ENCODE measurements around the gene NECTIN1.

DNA sequence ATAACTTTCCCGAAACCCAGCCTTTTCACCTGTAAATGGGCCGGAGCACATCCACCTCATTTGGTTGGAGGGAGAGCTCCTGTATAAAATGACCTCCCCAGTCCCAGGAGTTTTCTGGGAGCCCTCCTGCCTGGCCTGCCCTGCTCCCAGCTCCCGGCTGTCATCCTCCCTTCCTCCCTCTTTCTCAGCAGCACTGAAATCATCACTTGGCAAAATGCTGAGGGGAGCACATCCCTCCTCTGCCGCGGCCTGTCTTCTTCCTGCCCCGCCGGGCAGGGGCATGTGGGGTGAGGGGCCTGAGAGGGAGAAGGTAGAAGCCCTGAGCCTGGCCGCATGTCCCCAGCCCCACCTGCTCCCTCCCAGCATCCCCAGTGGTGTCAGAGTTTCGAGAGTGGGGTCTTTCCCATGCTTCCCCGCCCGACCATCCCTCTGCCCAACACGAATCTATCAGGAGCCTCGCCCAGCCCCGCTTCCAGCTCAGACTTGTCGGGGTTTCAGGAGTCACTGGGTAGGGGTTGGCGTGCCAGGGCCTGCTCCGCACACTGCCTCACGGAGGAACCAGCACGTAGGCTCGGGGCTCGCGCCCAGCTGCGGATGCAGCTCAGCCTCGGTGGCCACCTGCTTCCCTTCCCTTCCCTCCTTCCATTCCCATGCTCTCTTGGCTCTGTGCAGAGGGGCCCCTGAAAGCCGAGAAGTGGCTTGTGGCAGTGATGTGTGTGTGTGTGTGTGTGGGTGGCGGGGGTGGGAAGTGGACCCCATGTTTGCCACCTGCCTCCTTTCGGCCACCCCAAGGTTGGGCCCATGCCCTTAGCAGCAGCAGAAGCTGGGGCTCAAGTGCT, 37.1 kb downstream of the NECTIN1 start:
- TF ChIP-seq ZNF264 (CRISPR knock-in tag; IDR thresholded peaks at IDR 0.05) = no peak
- no peak for TF ChIP-seq JUN (CRISPR knock-in tag; IDR thresholded peaks at IDR 0.05)
- no peak for TF ChIP-seq ZBTB7A (CRISPR knock-in tag; IDR thresholded peaks at IDR 0.05)
- TF ChIP-seq SMC3 (IDR thresholded peaks at IDR 0.05; ENCODE audit: low read length) = no peak
- TF ChIP-seq, protein P1, sequence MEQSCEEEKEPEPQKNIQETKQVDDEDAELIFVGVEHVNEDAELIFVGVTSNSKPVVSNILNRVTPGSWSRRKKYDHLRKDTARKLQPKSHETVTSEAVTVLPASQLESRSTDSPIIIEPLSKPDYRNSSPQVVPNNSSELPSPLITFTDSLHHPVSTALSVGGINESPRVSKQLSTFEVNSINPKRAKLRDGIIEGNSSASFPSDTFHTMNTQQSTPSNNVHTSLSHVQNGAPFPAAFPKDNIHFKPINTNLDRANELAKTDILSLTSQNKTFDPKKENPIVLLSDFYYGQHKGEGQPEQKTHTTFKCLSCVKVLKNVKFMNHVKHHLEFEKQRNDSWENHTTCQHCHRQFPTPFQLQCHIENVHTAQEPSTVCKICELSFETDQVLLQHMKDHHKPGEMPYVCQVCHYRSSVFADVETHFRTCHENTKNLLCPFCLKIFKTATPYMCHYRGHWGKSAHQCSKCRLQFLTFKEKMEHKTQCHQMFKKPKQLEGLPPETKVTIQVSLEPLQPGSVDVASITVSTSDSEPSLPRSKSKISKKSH (CRISPR knock-in tag; IDR thresholded peaks at IDR 0.05; ENCODE audit: borderline replicate concordance) = no peak
- no peak for TF ChIP-seq ELF4 (CRISPR knock-in tag; IDR thresholded peaks at IDR 0.05; ENCODE audit: borderline replicate concordance)
- TF ChIP-seq, protein P2, sequence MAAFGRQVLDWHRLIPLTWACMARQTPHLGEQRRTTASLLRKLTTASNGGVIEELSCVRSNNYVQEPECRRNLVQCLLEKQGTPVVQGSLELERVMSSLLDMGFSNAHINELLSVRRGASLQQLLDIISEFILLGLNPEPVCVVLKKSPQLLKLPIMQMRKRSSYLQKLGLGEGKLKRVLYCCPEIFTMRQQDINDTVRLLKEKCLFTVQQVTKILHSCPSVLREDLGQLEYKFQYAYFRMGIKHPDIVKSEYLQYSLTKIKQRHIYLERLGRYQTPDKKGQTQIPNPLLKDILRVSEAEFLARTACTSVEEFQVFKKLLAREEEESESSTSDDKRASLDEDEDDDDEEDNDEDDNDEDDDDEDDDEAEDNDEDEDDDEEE (CRISPR knock-in tag; IDR thresholded peaks at IDR 0.05) = no peak
- TF ChIP-seq, protein P3, sequence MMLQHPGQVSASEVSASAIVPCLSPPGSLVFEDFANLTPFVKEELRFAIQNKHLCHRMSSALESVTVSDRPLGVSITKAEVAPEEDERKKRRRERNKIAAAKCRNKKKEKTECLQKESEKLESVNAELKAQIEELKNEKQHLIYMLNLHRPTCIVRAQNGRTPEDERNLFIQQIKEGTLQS (CRISPR knock-in tag; IDR thresholded peaks at IDR 0.05) = no peak
- TF ChIP-seq SIN3A (IDR thresholded peaks at IDR 0.05; ENCODE audit: borderline replicate concordance, low read depth, low read length) = no peak

Measured in HepG2 (cell line).